Epidermal melanocyte (primary cell): Measurements from ENCODE around the gene TRABD2A.

Experiments
- DNase-seq: peaks from one replicate; pipeline ENCODE4 v3.0.0; 2011; ENCODE audit warnings: low spot score; ENCODE audit not compliant: insufficient read length

The TRABD2A gene

DNA sequence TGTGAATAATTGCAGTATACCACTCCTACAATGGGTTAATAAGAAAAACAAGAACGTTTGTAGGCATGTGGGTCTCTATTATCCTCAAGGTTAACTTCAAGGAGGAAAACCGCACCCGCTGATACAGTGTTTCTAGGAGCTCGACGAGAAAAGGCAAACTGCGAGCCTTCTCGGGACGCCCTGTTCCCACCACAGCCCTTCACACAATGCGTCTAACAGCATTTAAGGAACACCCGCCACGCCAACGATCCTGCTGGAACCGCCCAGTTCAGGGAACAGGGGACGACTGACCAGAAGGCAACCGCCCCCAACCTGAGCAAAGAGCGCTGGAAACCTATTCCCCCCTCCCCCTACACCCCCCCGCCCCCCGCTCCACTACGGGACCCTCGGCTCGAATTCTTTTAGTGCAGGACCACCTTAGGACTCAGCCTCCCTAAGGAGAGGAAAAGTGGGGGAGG is 23.9 kb upstream of the TRABD2A start:
- DNase-seq, result no peak

DNA sequence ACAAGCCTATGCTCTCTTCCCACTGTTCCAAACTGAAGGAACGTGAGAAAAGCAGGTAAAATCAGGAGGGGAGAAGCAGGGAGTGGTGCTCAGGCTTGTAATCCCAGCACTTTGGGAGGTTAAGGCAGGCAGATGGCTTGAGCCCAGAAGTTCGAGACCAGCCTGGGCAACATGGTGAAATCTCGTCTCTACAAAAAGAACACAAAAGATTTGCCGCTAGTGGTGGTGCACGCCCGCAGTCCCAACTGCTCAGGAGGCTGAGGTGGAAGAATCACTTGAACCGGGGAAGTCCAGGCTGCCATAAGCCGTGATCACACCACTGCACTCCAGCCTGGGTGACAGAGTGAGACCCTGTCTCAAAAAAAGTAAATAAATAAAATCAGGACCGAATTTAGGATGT is 23.3 kb upstream of the TRABD2A start:
- no peak for DNase-seq

DNA sequence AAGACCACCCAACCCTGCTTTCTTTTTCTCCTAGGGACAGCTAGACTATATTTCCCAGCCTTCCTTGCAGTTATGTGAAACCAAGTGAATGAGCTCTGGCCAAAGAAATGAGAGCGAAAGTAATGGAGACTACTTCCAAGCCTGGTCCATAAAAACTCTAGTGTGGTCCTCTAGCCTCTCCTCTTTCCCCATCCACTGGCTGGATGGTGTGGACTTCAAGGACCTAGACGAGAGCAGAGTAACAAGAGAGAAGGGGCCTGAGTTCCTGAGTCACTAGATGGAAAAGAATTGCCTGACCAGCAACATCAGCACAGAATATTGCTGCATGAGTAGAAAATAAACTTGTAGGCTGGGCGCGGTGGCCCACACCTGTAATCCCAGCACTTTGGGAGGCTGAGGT is 21.6 kb upstream of the TRABD2A start:
- no peak for DNase-seq

DNA sequence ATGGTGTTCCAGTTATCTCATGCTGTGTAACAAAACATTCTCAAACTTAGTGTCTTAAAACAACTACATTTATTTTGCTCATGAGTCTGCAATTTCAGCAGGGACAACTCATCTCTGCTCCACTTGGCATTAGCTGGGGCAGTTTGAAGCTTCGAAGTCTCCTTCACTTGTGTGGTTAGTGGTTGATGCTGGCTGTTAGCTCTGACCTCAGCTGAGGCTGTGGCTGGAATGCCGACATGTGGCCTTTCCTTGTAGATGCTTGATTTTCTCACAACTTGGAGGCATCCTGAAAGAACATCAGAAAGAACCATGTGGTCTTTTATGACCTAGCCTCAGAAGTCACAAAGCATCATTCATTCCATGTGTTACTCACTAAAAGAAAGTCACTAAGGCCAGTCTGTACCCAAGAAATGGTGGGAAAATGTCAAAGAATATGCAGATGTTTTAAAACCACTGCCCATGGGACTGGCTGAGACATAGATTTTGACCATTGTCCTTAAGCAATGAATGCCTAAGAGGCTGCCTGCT is 20.8 kb upstream of the TRABD2A start:
- no peak for DNase-seq

DNA sequence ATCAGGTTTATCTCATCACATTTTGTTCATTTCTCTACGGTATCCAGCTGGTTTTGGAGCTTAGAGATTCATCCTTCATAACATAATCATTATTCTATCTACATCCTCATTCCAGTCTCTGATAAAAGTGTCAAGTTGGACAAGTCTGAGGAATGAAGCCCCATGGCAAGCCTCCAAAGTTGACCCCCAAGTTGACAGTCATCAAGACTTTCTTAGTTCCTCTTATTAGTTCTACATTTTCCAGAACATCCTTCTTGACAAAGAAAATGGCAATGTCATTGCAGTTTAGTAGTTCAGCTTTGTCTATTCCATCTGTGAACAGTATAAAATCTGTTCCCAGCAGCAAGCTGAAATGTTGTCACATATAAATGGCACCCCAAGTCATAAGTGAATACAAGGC is 20.1 kb upstream of the TRABD2A start:
- DNase-seq, result no peak

DNA sequence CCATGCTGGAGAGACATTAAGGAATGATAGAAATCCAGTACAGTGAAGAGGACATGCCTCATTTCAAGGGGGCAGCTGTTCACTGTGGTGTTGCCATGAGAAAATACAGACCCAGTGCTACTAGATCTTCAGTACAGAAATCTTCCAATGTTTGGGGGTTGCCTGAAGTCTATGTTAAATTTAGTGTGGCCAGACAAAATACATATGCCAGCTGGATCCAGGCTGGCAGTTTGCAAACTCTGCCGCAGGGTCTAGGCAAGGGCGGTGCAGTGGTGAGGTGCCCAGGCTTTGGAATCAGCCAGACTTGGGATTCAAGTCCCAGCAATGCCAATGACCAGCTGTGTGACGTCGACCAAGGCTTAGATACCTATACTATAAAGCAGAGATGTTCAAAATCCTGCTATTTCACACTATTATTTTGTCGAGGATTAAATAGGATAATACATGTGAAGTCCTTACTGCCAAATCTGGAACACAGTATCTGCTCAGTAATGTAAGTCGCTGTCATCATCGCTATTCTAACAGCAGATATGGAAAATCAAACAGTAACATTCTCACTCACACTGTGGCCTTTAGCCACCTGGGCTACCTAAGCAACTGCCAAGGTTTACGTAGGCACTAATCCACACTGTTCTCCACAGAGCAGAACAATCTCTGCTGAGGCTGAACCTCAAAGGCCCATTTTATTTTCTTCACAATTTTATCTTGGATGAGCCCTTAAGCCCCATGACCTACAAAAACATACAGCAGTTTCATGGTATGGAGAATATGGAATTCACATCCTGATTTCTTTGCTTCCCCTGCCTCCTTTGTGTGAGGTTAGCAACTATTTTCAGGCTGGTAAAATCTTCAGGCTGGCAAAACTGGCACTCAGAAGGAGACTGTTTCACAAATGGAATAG is 18.7 kb upstream of the TRABD2A start:
- DNase-seq, result no peak

DNA sequence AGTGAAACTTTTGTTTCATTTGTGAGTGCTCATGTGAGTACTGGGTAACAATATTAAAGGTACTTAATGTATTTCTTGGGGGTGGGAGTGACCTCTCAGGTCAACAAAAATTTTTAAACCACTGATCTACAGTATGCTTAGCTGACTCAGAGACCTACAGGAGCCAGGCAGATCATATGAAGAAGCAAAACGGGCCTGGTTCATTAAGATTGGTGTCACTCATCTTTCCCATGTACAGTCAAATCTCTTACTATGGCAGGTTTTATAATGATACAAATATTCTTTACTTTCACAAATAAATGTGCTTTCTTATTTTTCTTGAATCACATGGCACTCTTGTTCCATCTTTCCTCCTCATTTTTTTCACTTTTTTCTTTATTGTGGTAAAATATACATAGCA is 16.9 kb upstream of the TRABD2A start:
- no peak for DNase-seq

DNA sequence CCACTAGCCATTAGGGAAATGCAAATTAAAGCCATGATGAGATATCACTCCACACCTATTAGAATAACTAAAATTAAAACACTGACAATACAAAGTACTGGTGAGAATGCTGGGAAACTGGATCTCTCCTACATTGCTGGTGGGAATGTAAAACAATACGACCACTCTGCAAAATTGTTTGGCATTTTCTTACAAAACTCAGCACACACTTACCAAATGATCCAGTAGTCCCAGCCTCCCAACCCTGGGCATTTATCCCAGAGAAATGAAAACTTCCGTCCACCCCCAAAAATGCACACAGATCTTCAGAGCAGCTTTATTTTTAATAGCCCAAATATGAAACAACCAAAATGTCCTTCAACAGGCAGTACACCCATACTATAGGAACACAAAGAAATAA is 15.7 kb upstream of the TRABD2A start:
- no peak for DNase-seq

DNA sequence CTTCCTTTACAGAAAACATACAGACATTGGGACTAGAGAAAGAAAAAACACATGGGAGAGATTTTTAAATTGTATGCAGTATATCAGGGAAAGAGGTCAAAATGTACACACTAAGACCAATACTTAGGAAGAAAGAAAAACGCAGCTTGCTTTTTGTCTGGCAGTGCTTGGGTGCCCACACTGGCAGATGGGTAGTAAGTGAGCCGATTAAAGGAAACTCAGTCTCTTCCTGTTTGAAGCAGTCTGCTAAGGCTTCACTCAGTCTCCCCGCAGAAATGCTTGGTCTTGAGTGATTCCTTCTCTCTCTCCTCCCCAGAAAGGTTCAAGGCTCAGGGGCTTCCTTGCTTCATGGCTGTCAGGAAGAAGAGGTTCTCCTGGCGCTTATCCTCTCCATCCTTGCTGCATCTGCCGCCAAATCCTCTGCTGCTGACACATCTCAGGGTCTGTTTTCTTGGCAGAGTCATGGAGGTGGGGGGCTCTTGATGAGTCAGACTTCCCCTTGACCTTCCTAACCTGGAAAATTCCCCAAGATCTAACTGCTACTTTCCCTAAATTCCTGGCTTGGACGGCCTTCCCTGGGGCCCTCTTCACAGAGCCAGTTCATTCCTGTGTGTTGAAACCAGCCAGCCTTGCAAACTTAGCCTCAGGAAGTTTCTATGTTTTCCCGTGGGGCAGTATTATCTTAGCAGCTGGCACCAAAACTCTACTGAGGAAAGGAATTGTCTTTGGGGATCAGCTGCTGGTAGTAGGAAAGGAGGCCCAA is 14.1 kb upstream of the TRABD2A start:
- no peak for DNase-seq

DNA sequence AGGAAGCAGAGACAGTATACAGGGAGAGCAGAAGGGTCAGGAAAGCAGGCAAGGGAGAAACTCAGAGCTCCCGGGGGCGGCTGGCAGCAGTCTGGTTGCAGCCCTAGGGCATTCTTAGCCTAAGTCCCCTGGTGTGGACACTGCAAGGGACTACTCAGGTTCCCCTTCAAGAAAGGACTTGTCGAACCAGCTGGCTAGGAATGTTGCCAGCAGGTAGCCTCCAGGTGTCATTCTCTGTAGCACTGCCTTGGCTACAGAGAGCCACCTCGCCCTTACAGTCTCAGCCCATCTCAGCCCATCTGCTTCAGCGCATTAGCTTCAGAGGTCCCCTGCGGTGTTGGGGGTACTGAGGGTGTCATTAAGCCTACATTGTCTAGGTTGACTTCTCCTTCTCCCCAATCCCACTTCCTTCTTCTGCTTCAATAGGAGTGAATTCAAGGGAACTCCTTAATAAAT is 13.3 kb upstream of the TRABD2A start:
- DNase-seq, result no peak

DNA sequence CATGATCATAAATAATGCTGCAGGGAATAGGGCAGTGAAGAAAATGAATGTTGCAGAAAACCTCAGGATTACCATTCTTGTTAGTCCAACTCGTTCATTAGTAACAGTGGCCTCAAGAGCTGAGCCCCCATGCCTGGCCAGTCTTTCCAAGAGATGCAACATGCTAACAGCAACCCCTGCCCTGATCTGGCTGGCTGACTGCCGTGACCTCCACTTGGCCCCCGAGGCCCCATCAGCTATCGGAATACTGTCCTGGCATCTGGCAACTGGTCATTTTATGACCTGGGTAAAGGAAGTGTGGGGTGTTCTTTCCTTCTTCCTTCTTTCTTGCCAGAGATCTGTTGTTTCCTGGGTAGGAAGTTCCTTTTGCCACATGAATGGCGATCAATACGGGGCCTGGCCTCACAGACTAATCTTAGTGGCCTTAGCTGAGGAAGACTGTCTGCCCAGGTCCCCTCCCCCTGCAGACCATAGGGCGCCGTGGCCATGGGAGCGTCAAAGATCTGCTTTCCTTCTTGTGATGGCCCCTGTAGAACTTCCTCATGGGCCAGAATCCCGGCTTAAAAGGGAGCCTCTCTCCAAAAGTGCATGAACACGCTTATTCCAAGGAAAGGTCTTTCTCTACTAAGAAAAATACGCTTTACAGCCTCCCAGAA is 10.6 kb upstream of the TRABD2A start:
- no peak for DNase-seq

DNA sequence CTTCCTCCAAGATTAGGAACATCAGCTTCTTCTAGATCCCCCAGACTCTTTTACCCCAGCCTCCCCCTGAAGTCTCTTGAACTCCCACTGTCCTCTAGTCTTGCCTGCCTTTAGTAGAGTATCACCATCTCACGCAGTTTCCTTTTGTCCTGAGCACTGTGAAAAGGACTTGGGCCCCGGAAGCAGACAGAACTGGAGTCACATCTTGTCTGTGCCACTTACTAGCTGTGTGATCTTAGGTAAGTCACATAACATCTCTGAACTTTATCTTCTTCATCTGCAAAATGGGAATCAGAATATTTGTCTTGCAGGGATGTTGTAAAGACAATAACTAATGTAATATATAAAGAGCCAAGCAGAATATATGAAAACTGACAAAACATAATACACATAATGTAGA is 8.4 kb upstream of the TRABD2A start:
- DNase-seq, result no peak

DNA sequence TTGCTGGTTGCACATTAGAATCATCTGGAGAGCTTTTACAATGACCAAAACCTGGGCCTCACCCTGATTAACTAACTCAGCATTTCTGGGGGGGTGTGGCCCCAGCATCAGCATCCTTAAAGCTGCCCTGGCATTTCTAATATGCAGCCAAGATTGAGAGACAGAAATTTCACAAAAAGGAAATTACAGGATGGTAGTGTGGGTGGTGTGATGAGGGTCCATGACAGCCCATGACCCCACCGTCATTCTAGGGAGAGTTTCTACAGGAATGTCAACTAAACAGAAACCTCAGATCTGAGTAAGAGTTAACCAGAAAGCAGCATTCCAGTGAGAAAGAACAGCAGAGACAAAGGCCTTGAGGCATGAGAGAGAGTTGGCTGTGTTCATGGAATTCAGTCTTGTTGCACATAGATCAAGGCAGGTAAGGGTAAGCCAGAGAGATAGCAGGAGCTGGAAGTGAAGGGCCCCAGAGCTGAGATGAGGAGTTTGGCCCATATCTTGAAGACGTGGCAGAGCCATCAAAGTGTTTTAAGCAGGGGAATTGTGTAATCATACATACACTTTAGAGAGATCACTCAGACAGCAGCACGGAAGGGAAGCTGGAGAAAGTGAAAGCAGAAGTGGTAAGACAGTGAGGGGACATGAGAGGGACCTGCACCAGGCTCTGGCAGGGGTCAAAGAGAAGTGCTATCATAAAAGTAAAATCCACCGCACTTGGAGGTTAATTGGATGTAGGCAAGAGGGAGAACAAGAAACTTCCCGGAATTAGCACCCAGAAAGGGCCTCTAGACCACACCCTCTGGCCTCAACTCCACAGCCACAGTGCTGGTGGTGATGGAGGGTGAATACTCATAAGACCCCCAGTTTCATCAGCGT is 7.8 kb upstream of the TRABD2A start:
- no peak for DNase-seq

DNA sequence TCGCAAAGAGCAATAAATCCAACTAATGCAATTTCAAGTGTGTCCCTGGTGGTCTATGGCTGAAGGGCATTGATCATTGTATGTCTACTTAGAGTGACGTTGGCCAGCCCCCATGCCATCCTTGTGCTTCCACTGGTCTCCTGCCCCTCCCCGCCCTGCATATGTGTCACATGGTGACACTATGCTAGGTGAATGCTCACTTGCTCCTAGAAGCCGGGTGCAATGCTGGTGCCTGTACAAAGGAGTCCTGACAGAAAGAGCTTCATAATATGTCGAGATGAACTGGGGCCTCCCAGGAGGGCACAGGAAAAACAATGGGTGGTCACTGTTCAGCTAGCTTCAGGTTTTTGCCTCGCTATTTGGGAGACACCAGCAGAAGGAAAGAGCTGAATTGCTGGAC is 5.9 kb upstream of the TRABD2A start:
- DNase-seq, result no peak

DNA sequence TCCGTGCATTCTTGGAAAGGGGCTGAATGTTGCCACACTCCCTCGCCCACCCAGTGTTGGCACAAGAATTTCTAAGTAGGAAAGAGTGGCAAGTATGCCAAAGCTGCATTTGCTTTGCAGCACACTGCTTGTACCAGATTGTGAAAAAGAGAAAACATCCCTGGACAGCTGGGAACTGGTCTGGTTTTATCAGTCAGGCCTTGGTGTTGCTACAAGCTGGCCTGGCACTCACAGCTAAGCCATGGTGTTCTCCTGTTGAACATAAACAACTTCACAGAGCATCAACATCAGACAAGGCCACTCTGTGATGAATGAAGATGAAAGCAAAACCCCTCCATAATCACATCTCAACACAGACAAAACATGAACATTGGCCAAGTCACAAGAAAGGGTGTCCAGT is 4.2 kb upstream of the TRABD2A start:
- no peak for DNase-seq

DNA sequence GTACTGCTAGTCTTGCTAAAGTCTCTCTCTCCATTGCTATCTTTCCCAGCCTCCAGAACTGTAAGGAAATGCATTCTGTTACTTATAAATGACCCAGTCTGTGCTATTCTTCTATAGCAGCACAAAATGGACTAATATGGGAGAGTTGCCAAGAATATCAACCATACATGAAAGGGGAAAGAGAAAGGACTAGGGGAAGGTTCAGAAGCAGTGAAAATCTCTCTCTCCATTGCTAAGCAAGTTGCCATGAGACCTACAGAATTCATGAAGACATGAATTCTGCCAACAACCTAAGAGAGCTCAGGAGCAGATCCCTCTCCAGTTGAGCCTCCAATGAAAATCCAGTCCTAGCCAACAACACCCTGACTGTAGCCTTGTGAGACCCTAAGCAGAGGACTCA is 3.6 kb upstream of the TRABD2A start:
- no peak for DNase-seq

DNA sequence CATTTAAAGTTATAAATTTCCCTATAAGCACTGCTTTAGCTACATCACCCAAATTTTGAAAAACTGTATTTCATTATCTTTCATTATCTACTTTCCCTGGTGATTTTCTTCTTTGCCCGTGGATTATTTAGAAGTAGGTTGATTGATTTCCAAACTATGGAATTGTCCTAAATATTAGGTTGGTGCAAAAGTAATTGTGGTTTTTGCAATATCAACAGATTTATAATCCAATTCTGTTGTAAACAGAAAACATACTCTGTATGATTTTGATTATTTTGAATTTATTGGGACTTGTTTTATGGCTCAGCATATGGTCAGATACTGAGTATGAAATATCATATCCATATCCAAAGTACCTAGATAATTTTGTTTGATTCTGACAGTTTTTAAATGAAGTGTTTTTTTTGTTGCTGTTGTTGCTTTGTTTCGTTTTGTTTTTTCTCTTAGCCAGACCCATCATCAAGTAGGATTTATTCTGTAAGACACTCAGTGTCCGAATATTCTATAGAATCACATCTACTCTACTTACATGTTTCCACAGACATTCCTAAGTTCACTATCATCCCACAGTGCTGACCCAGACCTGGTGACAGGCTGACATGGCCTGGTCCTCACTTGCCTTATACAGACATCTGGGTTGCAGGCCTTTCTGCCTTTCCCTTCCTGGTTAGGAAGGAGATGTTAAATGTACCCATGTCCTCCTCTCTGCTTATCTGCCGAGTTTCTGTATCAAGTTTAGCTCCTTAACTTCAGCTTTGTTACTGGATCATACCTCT is 2.1 kb upstream of the TRABD2A start:
- no peak for DNase-seq

DNA sequence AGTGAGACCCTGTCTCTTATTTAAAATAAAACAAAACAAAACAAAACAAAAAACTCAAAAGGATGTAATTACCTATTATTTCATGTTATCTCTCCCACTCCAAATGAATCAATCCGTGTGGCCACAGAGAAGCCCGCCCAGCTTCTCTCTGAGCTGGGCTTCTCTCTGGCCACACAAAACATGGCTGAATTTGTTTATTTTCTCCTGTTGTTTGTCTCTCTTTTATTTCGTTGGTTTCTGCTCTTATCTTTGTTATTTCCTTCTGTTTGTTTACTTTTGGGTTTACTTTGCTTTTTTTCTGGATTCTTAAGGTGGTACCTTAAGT is 1.5 kb upstream of the TRABD2A start:
- DNase-seq, result no peak

DNA sequence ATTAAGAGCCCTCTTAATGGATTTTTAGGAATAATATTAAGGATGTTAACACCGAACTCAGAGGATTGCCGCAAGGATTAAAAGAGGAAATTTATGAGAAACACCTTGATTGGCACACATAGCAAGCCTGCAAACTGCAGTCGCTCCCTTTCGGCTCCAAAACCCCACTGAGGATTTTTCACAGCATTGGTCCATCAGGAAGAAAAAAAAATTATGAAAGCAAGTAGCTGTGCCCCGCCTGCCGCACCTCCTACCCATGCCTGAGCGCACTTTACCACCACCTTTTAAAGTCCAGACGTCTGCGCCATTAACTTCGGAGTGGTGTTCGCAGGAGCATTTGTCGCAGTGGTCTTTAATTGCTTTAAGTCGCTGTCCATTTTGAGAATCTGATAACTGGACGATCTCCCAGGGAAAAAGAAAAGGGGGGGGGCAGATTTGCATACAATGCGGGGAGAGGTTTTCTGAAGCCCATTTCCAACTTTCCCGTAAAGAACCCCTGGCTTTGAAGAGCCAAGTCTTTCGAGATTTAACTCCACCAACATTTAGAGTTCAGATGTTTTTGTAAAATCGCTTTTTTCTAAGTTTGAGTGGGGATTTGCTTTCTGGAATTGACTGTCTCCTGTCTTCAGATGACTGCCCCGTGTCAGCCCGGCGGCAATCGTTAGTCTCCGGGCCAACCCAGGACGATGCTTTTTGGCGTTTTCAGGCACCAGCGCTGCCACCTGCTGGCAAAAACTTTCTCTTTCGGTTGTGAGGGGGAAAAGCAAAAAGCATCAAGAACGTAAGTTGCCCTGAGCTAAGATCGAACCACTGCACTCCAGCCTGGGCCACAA is 913 bp upstream of the TRABD2A start:
- peak; percentile 65 for DNase-seq

DNA sequence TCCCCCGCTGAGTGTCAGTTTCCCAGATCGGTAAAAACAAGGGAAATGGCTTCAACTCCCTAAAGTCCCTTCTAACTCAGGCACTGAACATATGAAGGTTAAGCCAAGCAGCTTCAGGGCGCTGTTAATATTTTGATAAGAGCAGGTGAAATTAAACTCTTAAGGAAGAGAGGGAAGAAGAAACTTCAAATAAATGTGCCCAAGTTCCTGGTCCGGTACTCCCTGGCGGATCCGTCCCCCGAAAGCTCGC is 564 bp downstream of the TRABD2A start:
- no peak for DNase-seq
